Memory B cell (primary cell): ENCODE measurements around the gene LLGL2.
A peak's percentile ranks its signal among the peaks of the same experiment; 100 is the strongest.

ENCODE experiments used
- ATAC-seq: fragments of 150-1000 bp; cut with Tn5 transposase; 2 replicates; pipeline ENCODE4 v1.10.0; 2021; ENCODE audit warnings: low read depth, mild to moderate bottlenecking, moderate library complexity
- DNase-seq, 2 donors: peaks; one replicate each; pipeline ENCODE4 v3.0.0; 2022; ENCODE audit warnings: low spot score in 2 of 2
- H3K27ac Mint-ChIP-seq: one replicate; pipeline ENCODE4 v1.8.0; 2022; ENCODE audit warnings: mild to moderate bottlenecking, moderate library complexity, mixed read lengths
- H3K27me3 Mint-ChIP-seq: one replicate; pipeline ENCODE4 v1.8.0; 2022; ENCODE audit warnings: mixed read lengths
- H3K36me3 Mint-ChIP-seq: one replicate; pipeline ENCODE4 v1.8.0; 2022; ENCODE audit warnings: mild to moderate bottlenecking, mixed read lengths
- H3K4me1 Mint-ChIP-seq: one replicate; pipeline ENCODE4 v1.8.0; 2022; ENCODE audit warnings: mixed read lengths
- H3K4me3 Mint-ChIP-seq: one replicate; pipeline ENCODE4 v1.8.0; 2022; ENCODE audit warnings: mild to moderate bottlenecking, moderate library complexity, mixed read lengths
- H3K9me3 Mint-ChIP-seq: one replicate; pipeline ENCODE4 v1.8.0; 2022; ENCODE audit warnings: mixed read lengths

LLGL2 gene

DNA sequence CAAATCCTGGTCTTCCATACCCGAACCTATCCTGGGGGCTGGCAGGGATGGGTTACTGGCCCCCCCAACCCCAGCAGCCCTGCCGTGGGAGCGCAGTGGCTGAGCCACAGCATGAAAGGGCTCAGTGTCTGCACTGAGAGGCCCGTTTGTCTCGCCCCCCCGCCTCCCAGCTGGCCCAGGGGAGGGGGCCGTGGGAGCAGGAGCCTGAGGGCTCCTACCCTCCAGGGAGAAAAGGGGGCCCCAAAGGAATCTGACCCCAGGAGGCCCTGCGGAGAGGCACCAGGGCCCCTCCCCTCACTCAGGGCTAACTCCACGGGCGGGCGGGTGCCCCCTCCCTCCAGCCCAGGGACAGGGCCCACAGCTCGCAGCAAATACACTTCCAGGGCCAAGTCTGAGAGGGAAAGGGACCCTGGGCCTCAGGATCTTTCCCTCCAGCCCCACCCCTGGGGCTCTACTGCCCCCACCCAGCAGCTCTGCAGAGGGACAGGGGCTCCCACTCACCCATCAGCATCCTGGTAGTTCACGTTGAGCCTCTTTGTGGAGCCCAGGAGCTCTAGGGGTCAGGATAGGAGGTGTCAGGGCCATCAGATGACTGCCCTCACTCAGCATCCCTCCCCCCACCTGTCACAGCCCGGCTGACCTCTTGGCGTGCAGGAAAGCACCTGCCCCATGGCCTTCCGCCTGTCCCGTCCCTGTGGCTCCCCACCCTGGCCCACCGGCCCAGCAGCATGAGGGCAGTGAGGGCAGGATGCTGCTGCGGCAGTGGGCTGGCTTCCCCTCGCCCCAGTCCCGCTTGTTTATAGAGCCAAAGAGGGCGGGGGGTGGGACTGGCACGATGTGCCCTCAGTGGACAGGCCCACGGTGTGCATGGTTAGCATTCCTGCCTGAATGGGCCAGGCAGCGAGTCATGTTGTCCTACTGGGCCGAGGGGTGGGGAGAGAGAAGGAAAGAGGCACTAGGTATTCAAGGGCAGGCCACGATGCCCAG, 17.5 kb upstream of the LLGL2 start:
- Mint-ChIP-seq H3K4me1 (peaks cover 5% of the 10 kb centered on the region), H3K4me3 (no peak overlapping the region), H3K27ac (no peak overlapping the region), H3K9me3 (no peaks in the 10 kb centered on the region), H3K36me3 (no peaks in the 10 kb centered on the region), H3K27me3 (peaks cover 1% of the 10 kb centered on the region)
- no peak for DNase-seq
- ATAC-seq = no peak

- no peak overlapping the region for H3K4me3 Mint-ChIP-seq
Observed at GRCh38 chr17:75508931-75509361, 16.6 kb upstream of the LLGL2 start.

GRCh38 chr17:75509528-75510258, 15.8 kb upstream of the LLGL2 start:
- no peak overlapping the region for H3K27ac Mint-ChIP-seq
- no peaks in the 10 kb centered on the region for H3K36me3 Mint-ChIP-seq
- H3K9me3 Mint-ChIP-seq = no peaks in the 10 kb centered on the region
- ATAC-seq = no peak
- H3K27me3 Mint-ChIP-seq = peaks cover 1% of the 10 kb centered on the region
- DNase-seq = no peak
- no peak overlapping the region for H3K4me3 Mint-ChIP-seq
- no peaks in the 10 kb centered on the region for H3K4me1 Mint-ChIP-seq

More at GRCh38 chr17:75508931-75509361, 16.6 kb upstream of the LLGL2 start:
- Mint-ChIP-seq H3K9me3 (no peaks in the 10 kb centered on the region), H3K36me3 (no peaks in the 10 kb centered on the region), H3K27ac (no peak overlapping the region), H3K4me1 (peaks cover 5% of the 10 kb centered on the region), H3K27me3 (peaks cover 1% of the 10 kb centered on the region)
- ATAC-seq (no peak), DNase-seq (no peak)

GRCh38 chr17:75511270-75511609, 14.3 kb upstream of the LLGL2 start:
- H3K4me3 Mint-ChIP-seq = no peak overlapping the region
- H3K4me1 Mint-ChIP-seq = no peaks in the 10 kb centered on the region
- H3K36me3 Mint-ChIP-seq = no peaks in the 10 kb centered on the region
- no peak overlapping the region for H3K27ac Mint-ChIP-seq
- no peaks in the 10 kb centered on the region for H3K9me3 Mint-ChIP-seq
- no peaks in the 10 kb centered on the region for H3K27me3 Mint-ChIP-seq
- ATAC-seq = no peak
- no peak for DNase-seq

DNA sequence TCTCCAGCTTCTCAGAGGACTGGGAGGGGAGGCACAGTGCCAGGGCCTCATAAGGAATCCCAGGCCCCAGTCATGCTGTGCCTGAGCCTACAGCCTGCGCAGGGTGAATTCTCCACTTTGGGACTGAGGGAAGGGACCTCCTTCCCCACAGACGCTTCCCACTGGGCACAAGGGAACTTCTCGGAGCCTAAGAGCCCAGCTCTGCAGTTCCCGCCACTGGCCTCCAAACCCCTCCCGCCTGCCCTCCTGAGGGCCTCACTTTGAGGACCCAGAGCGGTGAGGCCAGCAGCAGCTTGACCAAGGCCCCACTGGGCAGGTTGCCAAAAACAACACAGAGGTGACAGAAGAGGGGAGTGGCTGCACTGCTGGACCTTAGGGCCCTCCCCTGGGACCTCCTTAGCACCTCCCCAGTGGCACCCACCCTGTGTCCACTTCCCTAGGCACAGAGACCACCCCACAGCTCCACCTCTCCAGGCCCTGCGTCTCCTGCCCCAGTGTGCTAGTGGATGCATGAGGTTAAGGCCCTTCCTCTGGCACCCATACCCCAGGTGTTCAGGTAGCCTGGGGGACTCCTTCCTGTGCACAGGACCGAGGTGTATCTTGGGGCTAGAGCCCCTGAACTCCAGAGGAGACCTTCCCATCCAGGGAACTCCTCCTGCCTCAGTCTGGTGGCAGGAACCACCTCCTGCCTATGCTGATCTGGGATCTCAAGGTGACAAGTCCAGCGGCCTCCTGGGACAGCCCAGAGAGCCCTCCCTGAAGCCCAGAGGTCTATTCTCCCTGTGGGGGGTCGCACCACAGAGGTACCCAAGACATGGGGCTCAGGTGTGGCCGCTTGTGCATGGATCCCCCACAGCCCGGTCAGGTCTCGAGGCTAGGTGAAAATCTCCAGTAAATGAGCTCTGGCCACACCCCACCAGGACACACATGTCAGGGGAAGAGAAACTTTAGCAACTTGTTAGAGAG, 13.6 kb upstream of the LLGL2 start:
- Mint-ChIP-seq H3K4me1 (no peaks in the 10 kb centered on the region), H3K36me3 (no peaks in the 10 kb centered on the region), H3K27me3 (no peaks in the 10 kb centered on the region), H3K27ac (peak overlapping the region; percentile 23), H3K4me3 (no peak overlapping the region), H3K9me3 (no peaks in the 10 kb centered on the region)
- ATAC-seq (no peak), DNase-seq (no peak)

DNA sequence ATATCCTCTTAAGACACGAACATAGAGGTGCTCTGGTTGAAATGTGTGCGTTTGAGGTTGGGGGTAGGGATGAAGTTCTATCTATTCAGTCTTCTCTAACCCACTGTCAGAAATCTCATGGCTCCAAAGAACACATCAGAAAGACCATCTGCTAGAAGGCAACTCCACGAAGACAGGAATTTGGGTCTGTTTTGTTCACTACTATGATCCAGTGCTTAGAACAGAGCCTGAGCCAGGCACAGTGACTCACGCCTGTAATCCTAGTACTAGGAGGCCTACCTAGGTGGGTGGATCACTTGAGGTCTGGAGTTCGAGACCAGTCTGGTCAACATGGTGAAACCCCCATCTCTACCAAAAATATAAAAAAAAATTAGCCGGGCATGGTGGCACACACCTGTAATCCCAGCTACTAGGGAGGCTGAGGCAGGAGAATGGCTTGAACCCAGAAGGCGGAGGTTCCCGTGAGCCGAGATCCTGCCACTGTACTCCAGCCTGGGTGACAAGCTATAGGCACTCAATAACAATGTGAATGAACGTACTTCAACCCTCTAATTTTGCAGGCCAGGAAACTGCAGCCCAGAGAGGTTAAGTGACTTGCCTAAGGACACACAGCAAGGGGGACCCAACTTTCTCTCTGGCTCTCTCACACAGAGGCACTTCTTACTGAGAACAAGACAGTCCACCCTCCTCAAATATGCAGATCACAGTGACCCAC, 12.4 kb upstream of the LLGL2 start:
- ATAC-seq (no peak), DNase-seq (no peak)
- H3K9me3 Mint-ChIP-seq = no peaks in the 10 kb centered on the region
- H3K4me3 Mint-ChIP-seq = no peak overlapping the region
- H3K27me3 Mint-ChIP-seq = no peaks in the 10 kb centered on the region
- no peak overlapping the region for H3K27ac Mint-ChIP-seq
- peaks cover 11% of the 10 kb centered on the region for H3K4me1 Mint-ChIP-seq
- no peaks in the 10 kb centered on the region for H3K36me3 Mint-ChIP-seq

- Mint-ChIP-seq H3K9me3 (no peaks in the 10 kb centered on the region), H3K36me3 (peaks cover 2% of the 10 kb centered on the region), H3K27ac (no peak overlapping the region), H3K4me3 (peak overlapping the region; percentile 67), H3K27me3 (no peaks in the 10 kb centered on the region), H3K4me1 (peaks cover 17% of the 10 kb centered on the region)
- no peak for ATAC-seq
- no peak for DNase-seq
Observed at GRCh38 chr17:75513641-75514000, 11.9 kb upstream of the LLGL2 start.

GRCh38 chr17:75514299-75514918, 11.1 kb upstream of the LLGL2 start:
- no peak for ATAC-seq
- Mint-ChIP-seq H3K4me1 (peaks cover 18% of the 10 kb centered on the region), H3K4me3 (peak overlapping the region; percentile 67)

DNA sequence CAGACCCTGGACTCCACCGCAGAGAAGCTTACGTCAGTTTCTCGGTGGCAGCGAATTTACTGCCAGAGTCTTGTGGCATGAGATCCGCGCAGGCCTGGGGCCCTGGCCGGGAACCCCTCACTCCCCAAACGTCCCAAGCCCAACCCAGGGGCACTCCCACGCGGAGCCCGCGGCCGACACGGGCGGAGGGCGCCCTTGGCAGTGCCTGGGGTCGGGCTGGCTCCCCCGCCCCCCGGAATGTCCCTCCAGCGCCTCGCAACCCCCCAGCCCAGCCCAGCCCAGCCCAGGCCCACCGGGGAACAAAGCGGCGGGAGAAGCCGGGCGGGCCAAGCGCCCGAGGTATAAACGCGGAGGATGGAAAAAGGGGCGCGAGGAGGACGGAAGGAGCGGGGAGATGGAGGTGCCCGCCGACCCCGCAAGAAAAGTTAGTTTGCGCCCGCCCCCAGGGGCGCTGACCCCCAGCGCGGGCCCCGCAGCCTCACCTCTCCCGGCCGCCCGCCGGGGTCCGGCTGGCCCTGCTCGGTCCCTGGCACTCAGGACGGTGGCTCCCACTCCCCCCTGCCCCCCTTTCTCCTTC, 10.5 kb upstream of the LLGL2 start:
- no peak for ATAC-seq
- Mint-ChIP-seq H3K27ac (no peak overlapping the region), H3K4me3 (peak overlapping the region; percentile 41), H3K27me3 (no peaks in the 10 kb centered on the region), H3K4me1 (peaks cover 18% of the 10 kb centered on the region), H3K9me3 (no peaks in the 10 kb centered on the region), H3K36me3 (peaks cover 2% of the 10 kb centered on the region)
- no peak for DNase-seq

More at GRCh38 chr17:75514299-75514918, 11.1 kb upstream of the LLGL2 start:
- Mint-ChIP-seq H3K9me3 (no peaks in the 10 kb centered on the region), H3K36me3 (peaks cover 2% of the 10 kb centered on the region), H3K27me3 (no peaks in the 10 kb centered on the region), H3K27ac (no peak overlapping the region)
- DNase-seq = no peak

- H3K27me3 Mint-ChIP-seq = no peaks in the 10 kb centered on the region
- DNase-seq = peak; percentile 71 to 79
- no peaks in the 10 kb centered on the region for H3K9me3 Mint-ChIP-seq
- H3K4me1 Mint-ChIP-seq = peaks cover 18% of the 10 kb centered on the region
- H3K36me3 Mint-ChIP-seq = peaks cover 2% of the 10 kb centered on the region
- no peak within 1 kb of the TSS for H3K27ac Mint-ChIP-seq
- peak within 1 kb of the TSS; percentile 82 for H3K4me3 Mint-ChIP-seq
- peak; percentile 60 for ATAC-seq
Observed at GRCh38 chr17:75515496-75516254, 9.8 kb upstream of the LLGL2 start, which contains the start of gene CASKIN2. CASKIN2 (minus strand) TSS chr17:75515537; CDS start chr17:75513804, 1,733 bp downstream.

DNA sequence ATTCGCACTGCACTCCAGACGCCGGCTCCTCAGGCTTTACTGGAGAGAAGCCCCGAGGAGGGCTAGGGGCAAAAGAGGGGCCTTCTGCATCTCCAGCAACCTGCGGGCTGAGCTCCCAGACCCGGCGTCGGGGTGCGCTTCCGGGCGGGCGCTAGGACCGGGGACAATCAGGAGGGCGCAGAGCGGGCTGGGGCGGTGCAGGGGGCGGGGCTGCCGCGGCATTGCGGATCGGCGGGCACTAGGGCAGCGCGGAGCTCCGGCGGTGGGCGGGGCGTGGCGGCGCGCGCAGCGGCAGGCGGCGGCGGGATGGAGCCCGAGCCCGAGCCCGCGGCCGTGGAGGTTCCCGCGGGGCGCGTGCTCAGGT, 9.3 kb upstream of the LLGL2 start, which contains the start of gene TSEN54:
TSEN54 (plus strand) TSS at position 274 of the 364 bp plus-strand sequence; CDS start at position 307, 33 bp downstream.
- Mint-ChIP-seq H3K4me1 (peaks cover 18% of the 10 kb centered on the region), H3K27me3 (no peaks in the 10 kb centered on the region), H3K4me3 (peak within 1 kb of the TSS; percentile 82), H3K36me3 (peaks cover 2% of the 10 kb centered on the region), H3K27ac (no peak within 1 kb of the TSS), H3K9me3 (no peaks in the 10 kb centered on the region)
- ATAC-seq = peak; percentile 84
- peak; percentile 86 to 90 for DNase-seq
